Sigmoid colon (tissue), 4 donors: ENCODE measurements around the gene RPEL1.

Experiments
- CTCF ChIP-seq, 4 experiments: fragments of 450-650 bp in 3 of 4; fragments of 200-600 bp in 1 of 4; IDR thresholded peaks; one replicate each; pipeline ENCODE4 v1.5.1; 2016 to 2019; ENCODE audit warnings: antibody characterized with exemption in 4 of 4, mild to moderate bottlenecking in 3 of 4, moderate library complexity in 2 of 4
- EP300 ChIP-seq, 4 donors: sonication (generic); formaldehyde crosslinking; IDR thresholded peaks; one replicate each; pipeline ENCODE4 v1.6.1; 2017; ENCODE audit warnings: antibody characterized with exemption in 4 of 4
- POLR2A ChIP-seq, 2 donors: fragments of 450-650 bp; IDR thresholded peaks; one replicate each; pipeline ENCODE4 v1.6.1; 2016; ENCODE audit warnings: antibody characterized with exemption in 2 of 2, mild to moderate bottlenecking in 2 of 2, moderate library complexity in 2 of 2
- POLR2AphosphoS5 ChIP-seq, 4 donors: sonication (generic); formaldehyde crosslinking; IDR thresholded peaks; one replicate each; pipeline ENCODE4 v1.6.1; 2017; ENCODE audit warnings: antibody characterized with exemption in 4 of 4

GRCh38 chr10:103225939-103226338, 19.7 kb upstream of the RPEL1 start:
- no peak for TF ChIP-seq CTCF (IDR thresholded peaks at IDR 0.05)
- no peak for TF ChIP-seq POLR2AphosphoS5 (IDR thresholded peaks at IDR 0.05)
- TF ChIP-seq EP300 (IDR thresholded peaks at IDR 0.05), result no peak
- no peak for TF ChIP-seq POLR2A (IDR thresholded peaks at IDR 0.05)
